Measurements from ENCODE around the gene PACS1.

- TF ChIP-seq CTCF (IDR thresholded peaks at IDR 0.05), result no peak
- no peak for TF ChIP-seq POLR2A (IDR thresholded peaks at IDR 0.05)
Measured at GRCh38 chr11:66089067-66089466, 19.0 kb downstream of the PACS1 start.

Data from breast epithelium (tissue), 3 donors.